Measurements from ENCODE around the gene ZNF32. TPM values are rescaled to one million over a fixed set of nuclear protein-coding genes. Genes with fewer than 3 reads are reported as not detected.

Gene ZNF32
- total and polyA plus RNA-seq, 2 of the 4 experiments (the other 2 are of a cell fraction): 30.1 to 31.2 TPM

GRCh38 chr10:43693602-43694001, 44.9 kb upstream of the ZNF32 start:
- Histone ChIP-seq H3K4ac (ENCODE audit: low read depth, low read length) (no peak overlapping the region), H3K27me3 (ENCODE audit: control insufficient read depth, insufficient read depth, low read length) (no peaks in the 10 kb centered on the region), H3K18ac (ENCODE audit: low read depth, low read length) (no peak overlapping the region; the same call in 1 of the 2 replicates), H4K20me1 (ENCODE audit: insufficient read depth, low read length) (no peaks in the 10 kb centered on the region), H2BK20ac (ENCODE audit: low read depth, low read length) (no peak overlapping the region), H4K5ac (ENCODE audit: low read depth, low read length) (no peak overlapping the region), H2AK5ac (ENCODE audit: low read depth, low read length) (peak overlapping the region; percentile 17; the same call in 1 of the 2 replicates), H2BK15ac (ENCODE audit: low read depth, low read length) (0 out of 3 replicates have a peak overlapping the region, but pooled peaks have one; percentile 37), H3K56ac (ENCODE audit: extremely low read depth, insufficient read depth, low read length) (no peak overlapping the region), H3K9me1 (ENCODE audit: insufficient read depth, low read length) (peaks cover 5% of the 10 kb centered on the region; the same call in 1 of the 2 replicates), H3K79me1 (ENCODE audit: low read depth in 1 of 2, low read length in 2 of 2) (no peaks in the 10 kb centered on the region), H4K8ac (ENCODE audit: low read depth in 2 of 2, low read length in 2 of 2) (peak overlapping the region; percentile 12 to 43; a peak in 1 of 4 replicates), H3K23ac (ENCODE audit: low read depth, low read length) (no peak overlapping the region), H3K4me2 (ENCODE audit: low read depth, low read length) (no peak overlapping the region), H3K27ac (ENCODE audit: insufficient read depth, low read length) (no peak overlapping the region), H3K4me1 (ENCODE audit: control insufficient read depth, insufficient read depth, low read length) (peaks cover 8% of the 10 kb centered on the region; the same call in 1 of the 2 replicates), H2BK120ac (ENCODE audit: low read depth, low read length) (no peak overlapping the region), H2BK5ac (ENCODE audit: low read depth, low read length, poor library complexity, severe bottlenecking) (no peak overlapping the region), H3K36me3 (ENCODE audit: control insufficient read depth, insufficient read depth, low read length) (no peaks in the 10 kb centered on the region), H3K4me3 (ENCODE audit: insufficient read depth, low read depth, low read length) (no peak overlapping the region), H3K9me3 (ENCODE audit: control insufficient read depth, insufficient read depth, low read length) (no peaks in the 10 kb centered on the region), H2AFZ (replicated peaks; ENCODE audit: low read length, poor library complexity) (peak overlapping the region; percentile 64), H3K14ac (replicated peaks; ENCODE audit: low read depth, low read length) (no peak overlapping the region), H3K9ac (ENCODE audit: low read depth, low read length) (no peak overlapping the region), H4K91ac (ENCODE audit: insufficient read depth, low read depth, low read length) (peak overlapping the region; percentile 11; the same call in 1 of the 2 replicates), H2AK9ac (replicated peaks; ENCODE audit: low read depth, low read length, poor library complexity) (no peak overlapping the region)
- in situ Hi-C loops (cut with MboI; ENCODE audit: low sequenced_read_pairs): no loop called here
- dilution Hi-C loops (cut with HindIII; ENCODE audit: low sequenced_read_pairs, unreplicated experiment): no loop called here
- TF ChIP-seq CHD1 (IDR thresholded peaks at IDR 0.05; ENCODE audit: low read depth, low read length): no peak
- peak; percentile 22; the same call in 1 of the 2 replicates for TF ChIP-seq BHLHE40 (IDR thresholded peaks at IDR 0.05; ENCODE audit: low read depth, low read length)
- TF ChIP-seq RFX5 (IDR thresholded peaks at IDR 0.05; ENCODE audit: low read depth, low read length): no peak
- no TSS peak for BruUV-seq (replicated peaks)
- intact Hi-C loops (cut with micrococcal nuclease): loop anchor here (5.0 to 10.0 kb wide), 4 partner anchors 114 to 1169 kb away; no protein-coding TSS in a partner anchor
- no CpG with 5 or more reads among the region's 3 CpGs for WGBS, 2 experiments (ENCODE audit: extremely low coverage in 2 of 2, insufficient read length in 1 of 2)
- DNase-seq (peak; percentile 66), ATAC-seq (ENCODE audit: low read depth) (no peak)
- ChIA-PET CTCF (interaction anchor here (0.6 kb wide), 1 partner anchor 348 kb away, joined by 5 read pairs; no protein-coding TSS in a partner anchor), POLR2A (ENCODE audit: unreplicated experiment) (no interaction called here)
